Hepatocyte (in vitro differentiated cells): Measurements from ENCODE around the gene SPIB. TPM values are rescaled to one million over a fixed set of nuclear protein-coding genes. Genes with fewer than 3 reads are reported as not detected.

ENCODE experiments used
- DNase-seq: peaks from one replicate; pipeline ENCODE4 v3.0.0-alpha.2; 2016; ENCODE audit warnings: low spot score
- H2AFZ ChIP-seq: fragments of 200-600 bp; sonication (generic); 2 replicates; pipeline ENCODE4 v1.6.0; 2016; ENCODE audit warnings: antibody characterized with exemption, mild to moderate bottlenecking
- H3K27ac ChIP-seq: fragments of 200-600 bp; sonication (generic); 2 replicates; pipeline ENCODE4 v1.5.1; 2016; ENCODE audit warnings: mild to moderate bottlenecking
- H3K27me3 ChIP-seq: fragments of 200-600 bp; sonication (generic); 2 replicates; pipeline ENCODE4 v1.6.1; 2016
- H3K36me3 ChIP-seq: fragments of 200-600 bp; sonication (generic); replicated peaks from 2 replicates; pipeline ENCODE4 v1.5.1; 2016; ENCODE audit warnings: low read depth; ENCODE audit not compliant: insufficient read depth
- H3K4me1 ChIP-seq: fragments of 200-600 bp; sonication (generic); 2 replicates; pipeline ENCODE4 v1.5.1; 2016; ENCODE audit warnings: mild to moderate bottlenecking, moderate library complexity; ENCODE audit not compliant: insufficient read depth
- H3K4me2 ChIP-seq: fragments of 200-600 bp; sonication (generic); 2 replicates; pipeline ENCODE4 v1.6.0; 2016
- H3K4me3 ChIP-seq: fragments of 200-600 bp; sonication (generic); 2 replicates; pipeline ENCODE4 v1.5.1; 2016; ENCODE audit warnings: mild to moderate bottlenecking
- H3K79me2 ChIP-seq: fragments of 200-600 bp; sonication (generic); 2 replicates; pipeline ENCODE4 v1.6.0; 2017; ENCODE audit warnings: mild to moderate bottlenecking
- H3K9me2 ChIP-seq: fragments of 200-600 bp; sonication (generic); replicated peaks from 2 replicates; pipeline ENCODE4 v1.6.0; 2017; ENCODE audit warnings: mild to moderate bottlenecking; ENCODE audit not compliant: insufficient read depth
- H3K9me3 ChIP-seq: fragments of 200-600 bp; sonication (generic); 2 replicates; pipeline ENCODE4 v1.5.1; 2016; ENCODE audit warnings: low read depth, mild to moderate bottlenecking
- H4K20me1 ChIP-seq: fragments of 200-600 bp; sonication (generic); 2 replicates; pipeline ENCODE4 v1.6.0; 2016; ENCODE audit warnings: mild to moderate bottlenecking; ENCODE audit not compliant: insufficient read depth, poor library complexity, severe bottlenecking
- EZH2 ChIP-seq: fragments of 200-600 bp; sonication (generic); IDR thresholded peaks from 2 replicates; pipeline ENCODE4 v1.6.1; 2016; ENCODE audit warnings: antibody characterized with exemption, mild to moderate bottlenecking, borderline replicate concordance
- EZH2phosphoT487 ChIP-seq: fragments of 200-600 bp; sonication (generic); IDR thresholded peaks from one replicate; pipeline ENCODE4 v1.6.1; 2018; ENCODE audit warnings: antibody characterized with exemption, mild to moderate bottlenecking, low read depth, moderate library complexity; ENCODE audit not compliant: unreplicated experiment, severe bottlenecking
- WGBS: methylation state at CpG from one replicate; pipeline ENCODE4 v1.1.6; 2016; ENCODE audit warnings: low lambda C conversion rate; ENCODE audit errors: missing lambda C conversion rate; 5-methylcytosine and 5-hydroxymethylcytosine counted together
- polyA plus RNA-seq: library from polyadenylated mRNA; unstranded; fragments of >200 nt; fragmentation: Nextera tagmentation; extraction: Ambion mirVana; gene quantifications from 2 replicates; pipeline ENCODE4 v1.2.1, GENCODE V29; 2016
- total RNA-seq: library from RNA; depleted of rRNA; stranded (reverse); fragments of >200 nt; gene quantifications from 2 replicates; pipeline ENCODE4 v1.2.3, GENCODE V29; 2014
- TF ChIP-seq, protein P1 (sequence below): fragments of 200-600 bp; sonication (generic); IDR thresholded peaks from 2 replicates; pipeline ENCODE4 v1.5.1; 2016; ENCODE audit warnings: antibody characterized with exemption, mild to moderate bottlenecking; ENCODE audit not compliant: poor library complexity

Gene SPIB
- total and polyA plus RNA-seq, 2 experiments from 2014 or later = 0.63 to 2.8 TPM

- Histone ChIP-seq H2AFZ (no peak overlapping the region), H3K4me1 (peaks cover 7% of the 10 kb centered on the region)
- 72% methylated on average over 21 of the region's 37 CpGs for WGBS
Observed at GRCh38 chr19:50414864-50415660, 3.7 kb upstream of the SPIB start.

DNA sequence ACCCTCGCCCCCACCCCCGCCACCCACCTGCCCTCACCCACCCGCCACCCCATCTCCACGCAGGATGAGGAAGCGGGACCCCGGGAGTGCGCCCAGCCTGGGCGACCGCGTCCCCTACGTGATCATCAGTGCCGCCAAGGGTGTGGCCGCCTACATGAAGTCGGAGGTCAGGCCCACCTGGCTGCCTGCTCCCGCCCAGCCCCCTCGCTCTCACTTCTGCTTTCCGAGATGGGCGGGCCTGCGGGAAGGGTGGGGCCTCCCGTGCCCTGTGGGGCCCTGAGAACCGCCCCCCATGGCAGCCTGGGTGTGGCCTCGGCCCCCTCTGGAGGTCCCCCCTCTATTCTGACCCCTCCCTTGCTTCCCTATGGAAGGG, 3.1 kb upstream of the SPIB start:
- TF ChIP-seq EZH2phosphoT487 (no peak), EZH2 (no peak)
- TF ChIP-seq, protein P1, sequence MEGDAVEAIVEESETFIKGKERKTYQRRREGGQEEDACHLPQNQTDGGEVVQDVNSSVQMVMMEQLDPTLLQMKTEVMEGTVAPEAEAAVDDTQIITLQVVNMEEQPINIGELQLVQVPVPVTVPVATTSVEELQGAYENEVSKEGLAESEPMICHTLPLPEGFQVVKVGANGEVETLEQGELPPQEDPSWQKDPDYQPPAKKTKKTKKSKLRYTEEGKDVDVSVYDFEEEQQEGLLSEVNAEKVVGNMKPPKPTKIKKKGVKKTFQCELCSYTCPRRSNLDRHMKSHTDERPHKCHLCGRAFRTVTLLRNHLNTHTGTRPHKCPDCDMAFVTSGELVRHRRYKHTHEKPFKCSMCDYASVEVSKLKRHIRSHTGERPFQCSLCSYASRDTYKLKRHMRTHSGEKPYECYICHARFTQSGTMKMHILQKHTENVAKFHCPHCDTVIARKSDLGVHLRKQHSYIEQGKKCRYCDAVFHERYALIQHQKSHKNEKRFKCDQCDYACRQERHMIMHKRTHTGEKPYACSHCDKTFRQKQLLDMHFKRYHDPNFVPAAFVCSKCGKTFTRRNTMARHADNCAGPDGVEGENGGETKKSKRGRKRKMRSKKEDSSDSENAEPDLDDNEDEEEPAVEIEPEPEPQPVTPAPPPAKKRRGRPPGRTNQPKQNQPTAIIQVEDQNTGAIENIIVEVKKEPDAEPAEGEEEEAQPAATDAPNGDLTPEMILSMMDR = no peak
- Histone ChIP-seq H3K9me3 (no peaks in the 10 kb centered on the region), H3K27me3 (peaks cover 26% of the 10 kb centered on the region), H3K36me3 (no peaks in the 10 kb centered on the region), H2AFZ (no peak overlapping the region), H3K4me3 (no peak overlapping the region), H3K27ac (no peak overlapping the region), H3K4me1 (peaks cover 7% of the 10 kb centered on the region), H4K20me1 (no peaks in the 10 kb centered on the region), H3K79me2 (no peaks in the 10 kb centered on the region), H3K4me2 (no peak overlapping the region), H3K9me2 (no peaks in the 10 kb centered on the region)
- 93% methylated on average over 12 of the region's 22 CpGs for WGBS
- DNase-seq = no peak

More at GRCh38 chr19:50414864-50415660, 3.7 kb upstream of the SPIB start:
- Histone ChIP-seq H3K9me2 (no peaks in the 10 kb centered on the region), H3K36me3 (no peaks in the 10 kb centered on the region), H3K9me3 (no peaks in the 10 kb centered on the region), H3K27me3 (peaks cover 21% of the 10 kb centered on the region), H3K27ac (no peak overlapping the region), H4K20me1 (no peaks in the 10 kb centered on the region), H3K4me3 (no peak overlapping the region), H3K4me2 (no peak overlapping the region), H3K79me2 (no peaks in the 10 kb centered on the region)
- no peak for TF ChIP-seq EZH2
- TF ChIP-seq EZH2phosphoT487 = no peak
- TF ChIP-seq, protein P1 = peak; percentile 78
- DNase-seq = peak; percentile 85

DNA sequence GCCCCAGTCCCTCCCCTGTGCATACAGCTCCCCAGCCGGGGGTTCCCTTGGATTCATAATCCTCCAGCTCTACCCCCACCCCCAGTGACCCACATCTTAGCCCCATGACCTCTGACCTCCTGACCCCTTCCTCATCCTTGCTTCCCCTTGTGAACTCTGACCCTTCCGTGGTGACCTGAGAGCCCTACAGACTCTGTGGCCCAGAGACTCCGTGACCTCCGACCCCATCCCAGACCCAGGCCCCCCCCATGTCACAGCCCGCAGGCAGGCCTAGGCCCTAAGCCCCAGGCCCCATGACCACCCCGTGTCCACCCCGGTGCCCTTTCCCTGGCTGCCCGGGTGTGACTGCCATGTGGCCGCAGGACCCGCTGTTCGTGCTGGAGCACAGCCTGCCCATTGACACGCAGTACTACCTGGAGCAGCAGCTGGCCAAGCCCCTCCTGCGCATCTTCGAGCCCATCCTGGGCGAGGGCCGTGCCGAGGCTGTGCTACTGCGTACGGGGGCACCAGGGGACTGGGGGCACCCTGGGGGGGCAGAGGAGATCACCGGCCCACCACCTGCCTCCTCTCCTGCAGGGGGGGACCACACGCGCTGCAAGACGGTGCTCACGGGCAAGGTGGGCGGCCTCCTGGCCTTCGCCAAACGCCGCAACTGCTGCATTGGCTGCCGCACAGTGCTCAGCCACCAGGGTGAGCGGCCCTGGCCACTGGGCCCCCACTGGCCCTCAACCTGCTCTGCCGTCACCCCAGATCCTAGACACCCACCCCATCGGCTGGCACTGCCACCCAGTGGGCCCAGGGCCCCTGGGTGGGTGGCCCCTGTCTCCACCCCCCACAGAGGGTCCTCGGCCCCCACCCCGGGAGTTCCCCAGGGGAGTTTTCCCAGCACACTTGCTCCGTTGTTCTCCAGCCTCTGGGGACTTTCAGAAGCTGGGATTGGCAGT, 2.4 kb upstream of the SPIB start:
- no peak for TF ChIP-seq EZH2phosphoT487
- no peak for TF ChIP-seq EZH2
- TF ChIP-seq, protein P1 = no peak
- no peak overlapping the region for H3K4me3 ChIP-seq
- peaks cover 7% of the 10 kb centered on the region for H3K4me1 ChIP-seq
- no peak overlapping the region for H3K27ac ChIP-seq
- no peaks in the 10 kb centered on the region for H3K9me3 ChIP-seq
- peak; percentile 6 for DNase-seq
- peaks cover 26% of the 10 kb centered on the region for H3K27me3 ChIP-seq
- H2AFZ ChIP-seq = no peak overlapping the region
- H3K4me2 ChIP-seq = no peak overlapping the region
- WGBS = 94% methylated on average over 20 of the region's 35 CpGs
- no peaks in the 10 kb centered on the region for H3K9me2 ChIP-seq
- no peaks in the 10 kb centered on the region for H4K20me1 ChIP-seq
- H3K79me2 ChIP-seq = no peaks in the 10 kb centered on the region
- no peaks in the 10 kb centered on the region for H3K36me3 ChIP-seq
